Measurements from ENCODE around the gene KCNIP4.

Gene KCNIP4

DNA sequence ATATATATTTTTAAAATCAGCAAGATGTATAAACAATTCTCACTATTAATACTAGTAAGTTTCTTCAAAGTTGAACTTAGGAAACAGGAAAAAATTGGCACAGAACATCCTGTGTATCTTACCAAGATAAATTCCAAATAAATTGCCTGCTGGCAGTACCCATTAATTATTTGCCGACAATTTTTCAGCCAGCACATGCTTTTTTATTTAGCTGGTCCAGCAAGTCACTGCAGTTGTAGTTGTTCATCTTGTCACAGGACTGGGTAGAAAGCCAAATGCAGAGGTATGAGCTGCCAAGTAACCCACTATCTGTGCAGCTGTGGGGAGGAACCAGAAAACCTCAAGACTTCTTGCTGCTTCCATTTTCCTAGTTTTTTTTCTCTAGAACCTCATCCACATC lies 1134.9 kb downstream of the KCNIP4 start:
- TF ChIP-seq GABPA (IDR thresholded peaks at IDR 0.05; ENCODE audit: low read depth) (no peak), CTCF (IDR thresholded peaks at IDR 0.05; ENCODE audit: insufficient read depth, low read length) (no peak), REST (IDR thresholded peaks at IDR 0.05; ENCODE audit: insufficient replicate concordance, low read depth) (no peak), SPI1 (IDR thresholded peaks at IDR 0.05; ENCODE audit: borderline replicate concordance, low read depth) (no peak), POLR2AphosphoS5 (IDR thresholded peaks at IDR 0.05; ENCODE audit: low read depth) (no peak)
- no peak for DNase-seq (ENCODE audit: low read depth in 1 of 2, low spot score in 1 of 2)
- no peak overlapping the region for H3K27ac ChIP-seq (replicated peaks)
- H3K27me3 ChIP-seq (ENCODE audit: insufficient read depth, poor library complexity, severe bottlenecking), result peaks cover 3% of the 10 kb centered on the region
- no peak overlapping the region for H3K4me3 ChIP-seq (replicated peaks; ENCODE audit: insufficient read depth, low read length)

- no peak overlapping the region for H3K27ac ChIP-seq (replicated peaks)
- no peak overlapping the region for H3K4me3 ChIP-seq (replicated peaks; ENCODE audit: insufficient read depth, low read length)
- TF ChIP-seq SPI1 (IDR thresholded peaks at IDR 0.05; ENCODE audit: borderline replicate concordance, low read depth), result no peak
- no peak for TF ChIP-seq REST (IDR thresholded peaks at IDR 0.05; ENCODE audit: insufficient replicate concordance, low read depth)
- no peak for TF ChIP-seq GABPA (IDR thresholded peaks at IDR 0.05; ENCODE audit: low read depth)
- TF ChIP-seq CTCF (IDR thresholded peaks at IDR 0.05; ENCODE audit: insufficient read depth, low read length), result no peak
- DNase-seq (ENCODE audit: low read depth in 1 of 2, low spot score in 1 of 2), result no peak
- peaks cover 3% of the 10 kb centered on the region for H3K27me3 ChIP-seq (ENCODE audit: insufficient read depth, poor library complexity, severe bottlenecking)
These were observed 1138.8 kb downstream of the KCNIP4 start for GRCh38 chr4:20809812-20810211.

GRCh38 chr4:20805716-20806115 lies 1142.9 kb downstream of the KCNIP4 start:
- no peak for TF ChIP-seq GABPA (IDR thresholded peaks at IDR 0.05; ENCODE audit: low read depth)
- no peak for TF ChIP-seq SPI1 (IDR thresholded peaks at IDR 0.05; ENCODE audit: borderline replicate concordance, low read depth)
- no peak for TF ChIP-seq CTCF (IDR thresholded peaks at IDR 0.05; ENCODE audit: insufficient read depth, low read length)
- TF ChIP-seq POLR2AphosphoS5 (IDR thresholded peaks at IDR 0.05; ENCODE audit: low read depth), result no peak
- no peak for TF ChIP-seq REST (IDR thresholded peaks at IDR 0.05; ENCODE audit: insufficient replicate concordance, low read depth)
- no peak for DNase-seq (ENCODE audit: low read depth in 1 of 2, low spot score in 1 of 2)

More at GRCh38 chr4:20805716-20806115, 1142.9 kb downstream of the KCNIP4 start:
- no peak overlapping the region for H3K27ac ChIP-seq (replicated peaks)
- H3K4me3 ChIP-seq (replicated peaks; ENCODE audit: insufficient read depth, low read length), result no peak overlapping the region
- no peaks in the 10 kb centered on the region for H3K27me3 ChIP-seq (ENCODE audit: insufficient read depth, poor library complexity, severe bottlenecking)

Measured in HL-60 (cell line).